PC-3 (cell line): ENCODE results near the gene MAPK8IP1. TPM values are rescaled to one million over a fixed set of nuclear protein-coding genes. Genes with fewer than 3 reads are reported as not detected.

Experiments used
- ATAC-seq: fragments of 200-7000 bp; cut with Tn5 transposase; 2 replicates; pipeline ENCODE4 v1.9.1; 2020; ENCODE audit warnings: mild to moderate bottlenecking, moderate library complexity
- BruUV-seq: library from RNA; stranded (reverse); fragments of 400-500 nt; replicated peaks from 2 replicates; lab custom pipeline; 2021; lab: Mats Ljungman, UMichigan
- CTCF ChIA-PET: fragments of 300-600 bp; sonication (Branson Sonifier 250); formaldehyde crosslinking; loops from one replicate; lab custom pipeline; 2022; ENCODE audit warnings: antibody characterized with exemption; lab: Charles Lee
- POLR2A ChIA-PET: fragments of 300-600 bp; sonication (Branson Sonifier 250); formaldehyde crosslinking; loops from one replicate; lab custom pipeline; 2022; ENCODE audit warnings: antibody characterized with exemption; ENCODE audit not compliant: unreplicated experiment; lab: Charles Lee
- DNase-seq: peaks from one replicate; pipeline ENCODE4 v3.0.0-alpha.2; 2015
- H2AFZ ChIP-seq: fragments of 300-600 bp; sonication (generic); 2 replicates; pipeline ENCODE4 v1.6.0; 2016; ENCODE audit warnings: antibody characterized with exemption, low read length
- H3F3A ChIP-seq: fragments of 300-600 bp; sonication (generic); one replicate; pipeline ENCODE4 v1.6.0; 2017; ENCODE audit warnings: antibody characterized with exemption, low read length, control low read depth, mild to moderate bottlenecking; ENCODE audit not compliant: unreplicated experiment
- H3K27ac ChIP-seq: fragments of 300-600 bp; sonication (generic); 2 replicates; pipeline ENCODE4 v1.5.1; 2016; ENCODE audit warnings: mild to moderate bottlenecking, low read length
- H3K27me3 ChIP-seq: fragments of 300-600 bp; sonication (generic); 2 replicates; pipeline ENCODE4 v1.6.1; 2016; ENCODE audit warnings: low read length, mixed read lengths
- H3K36me3 ChIP-seq: fragments of 300-600 bp; sonication (generic); 2 replicates; pipeline ENCODE4 v1.6.1; 2016; ENCODE audit warnings: low read depth, mixed run types, low read length, mixed read lengths
- H3K4me1 ChIP-seq: fragments of 300-600 bp; sonication (generic); 2 replicates; pipeline ENCODE4 v1.5.1; 2016; ENCODE audit warnings: low read length; ENCODE audit not compliant: insufficient read depth
- H3K4me2 ChIP-seq: fragments of 300-600 bp; sonication (generic); 2 replicates; pipeline ENCODE4 v1.6.0; 2016; ENCODE audit warnings: low read length
- H3K4me3 ChIP-seq: fragments of 300-600 bp; sonication (generic); 2 replicates; pipeline ENCODE4 v1.5.1; 2016; ENCODE audit warnings: mild to moderate bottlenecking, low read length, mixed read lengths
- H3K79me2 ChIP-seq: fragments of 300-600 bp; sonication (generic); 2 replicates; pipeline ENCODE4 v1.6.1; 2017; ENCODE audit warnings: low read length, mixed read lengths
- H3K9ac ChIP-seq: fragments of 300-600 bp; sonication (generic); 2 replicates; pipeline ENCODE4 v1.6.0; 2016; ENCODE audit warnings: mild to moderate bottlenecking, low read length
- H3K9me2 ChIP-seq: fragments of 300-600 bp; sonication (generic); replicated peaks from 2 replicates; pipeline ENCODE4 v1.6.1; 2016; ENCODE audit warnings: mixed run types, low read length, mixed read lengths
- H3K9me3 ChIP-seq: fragments of 300-600 bp; sonication (generic); 2 replicates; pipeline ENCODE4 v1.6.1; 2016; ENCODE audit warnings: low read length, mixed read lengths
- H4K20me1 ChIP-seq: fragments of 300-600 bp; sonication (generic); 2 replicates; pipeline ENCODE4 v1.6.1; 2016; ENCODE audit warnings: low read length, mixed read lengths
- CTCF ChIP-seq: fragments of 300-600 bp; sonication (generic); conservative IDR thresholded peaks from 2 replicates; pipeline ENCODE4 v1.5.1; 2017; ENCODE audit warnings: antibody characterized with exemption, low read depth, mild to moderate bottlenecking, low read length
- EZH2 ChIP-seq: fragments of 300-600 bp; sonication (generic); IDR thresholded peaks from one replicate; pipeline ENCODE4 v1.6.1; 2017; ENCODE audit warnings: antibody characterized with exemption, mild to moderate bottlenecking, low read length; ENCODE audit not compliant: unreplicated experiment
- EZH2phosphoT487 ChIP-seq: fragments of 300-600 bp; sonication (generic); IDR thresholded peaks from 2 replicates; pipeline ENCODE4 v1.6.1; 2018; ENCODE audit warnings: mild to moderate bottlenecking, antibody characterized with exemption, low read length, borderline replicate concordance
- intact Hi-C: fragments of 100-400 bp; cut with micrococcal nuclease; formaldehyde crosslinking; loops from 2 replicates; pipeline ENCODE4 v1.9.0; 2023
- total RNA-seq: library from RNA; depleted of rRNA; stranded (reverse); fragments of >200 nt; gene quantifications from 2 replicates; pipeline ENCODE4 v1.2.3, GENCODE V29; 2014

Gene MAPK8IP1
- total RNA-seq, 1 experiment from 2014 or later: 7.1 TPM

GRCh38 chr11:45926001-45926401 lies 40.5 kb downstream of the MAPK8IP1 start:
- peaks cover 5% of the 10 kb centered on the region; the same call in 1 of the 2 replicates for H3K79me2 ChIP-seq
- ChIA-PET POLR2A (interaction anchor here (0.6 kb wide), 1 partner anchor 317 kb away, joined by 3 read pairs; no protein-coding TSS in a partner anchor), CTCF (no interaction called here)
- no peak overlapping the region for H3K4me3 ChIP-seq
- H3F3A ChIP-seq: no peaks in the 10 kb centered on the region
- TF ChIP-seq EZH2: no peak
- TF ChIP-seq CTCF: no peak
- no peak for TF ChIP-seq EZH2phosphoT487
- no peak for ATAC-seq
- H3K9me3 ChIP-seq: no peaks in the 10 kb centered on the region
- H3K4me1 ChIP-seq: peaks cover 7% of the 10 kb centered on the region; the same call in 1 of the 2 replicates
- DNase-seq: no peak
- H3K9me2 ChIP-seq: no peaks in the 10 kb centered on the region
- no peak overlapping the region for H3K9ac ChIP-seq
- H4K20me1 ChIP-seq: no peaks in the 10 kb centered on the region
- intact Hi-C loops: no loop called here
- no peak overlapping the region for H3K27ac ChIP-seq
- no peaks in the 10 kb centered on the region for H3K36me3 ChIP-seq
- no peak overlapping the region for H2AFZ ChIP-seq
- no TSS peak for BruUV-seq
- H3K4me2 ChIP-seq: no peak overlapping the region
- H3K27me3 ChIP-seq: no peaks in the 10 kb centered on the region

- H3K4me3 ChIP-seq: no peak overlapping the region
- H3K79me2 ChIP-seq: peaks cover 5% of the 10 kb centered on the region; the same call in 1 of the 2 replicates
- BruUV-seq: no TSS peak
- H3K4me2 ChIP-seq: no peak overlapping the region
- ChIA-PET CTCF (no interaction called here), POLR2A (no interaction called here)
- no peaks in the 10 kb centered on the region for H3K9me2 ChIP-seq
- H3F3A ChIP-seq: no peaks in the 10 kb centered on the region
- TF ChIP-seq CTCF (no peak), EZH2phosphoT487 (no peak), EZH2 (no peak)
- ATAC-seq: no peak
- no peaks in the 10 kb centered on the region for H3K27me3 ChIP-seq
- no peak overlapping the region for H3K27ac ChIP-seq
- H3K9me3 ChIP-seq: no peaks in the 10 kb centered on the region
- no peak for DNase-seq
- H4K20me1 ChIP-seq: no peaks in the 10 kb centered on the region
- H3K9ac ChIP-seq: no peak overlapping the region
- peaks cover 7% of the 10 kb centered on the region; the same call in 1 of the 2 replicates for H3K4me1 ChIP-seq
- no peak overlapping the region for H2AFZ ChIP-seq
- no peaks in the 10 kb centered on the region for H3K36me3 ChIP-seq
- intact Hi-C loops: no loop called here
Observed at GRCh38 chr11:45926536-45927331, 41.3 kb downstream of the MAPK8IP1 start.

GRCh38 chr11:45927332-45927683 lies 41.9 kb downstream of the MAPK8IP1 start:
- DNase-seq: no peak
- Histone ChIP-seq H2AFZ (no peak overlapping the region), H3K9me2 (no peaks in the 10 kb centered on the region), H3K4me1 (peaks cover 7% of the 10 kb centered on the region; the same call in 1 of the 2 replicates), H3F3A (no peaks in the 10 kb centered on the region), H3K36me3 (no peaks in the 10 kb centered on the region), H3K4me2 (no peak overlapping the region), H3K27me3 (no peaks in the 10 kb centered on the region), H3K79me2 (peaks cover 5% of the 10 kb centered on the region; the same call in 1 of the 2 replicates), H4K20me1 (no peaks in the 10 kb centered on the region), H3K9ac (no peak overlapping the region), H3K9me3 (no peaks in the 10 kb centered on the region), H3K4me3 (no peak overlapping the region), H3K27ac (no peak overlapping the region)
- no peak for ATAC-seq
- ChIA-PET CTCF (no interaction called here), POLR2A (no interaction called here)
- no peak for TF ChIP-seq CTCF
- no peak for TF ChIP-seq EZH2
- TF ChIP-seq EZH2phosphoT487: no peak
- BruUV-seq: no TSS peak
- intact Hi-C loops: no loop called here
